Measurements from ENCODE around the gene TSPAN6. TPM values are rescaled to one million over a fixed set of nuclear protein-coding genes. Genes with fewer than 3 reads are reported as not detected.
A peak's percentile ranks its signal among the peaks of the same experiment; 100 is the strongest.

Gene TSPAN6, protein sequence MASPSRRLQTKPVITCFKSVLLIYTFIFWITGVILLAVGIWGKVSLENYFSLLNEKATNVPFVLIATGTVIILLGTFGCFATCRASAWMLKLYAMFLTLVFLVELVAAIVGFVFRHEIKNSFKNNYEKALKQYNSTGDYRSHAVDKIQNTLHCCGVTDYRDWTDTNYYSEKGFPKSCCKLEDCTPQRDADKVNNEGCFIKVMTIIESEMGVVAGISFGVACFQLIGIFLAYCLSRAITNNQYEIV
- total RNA-seq (2016; rRNA removed; fragmentation: Illumina TruSeq; extraction: Trizol) (78.4 and 133 TPM in 2 replicates), polyA plus RNA-seq (2011; rRNA removed) (51.2 and 78.9 TPM in 2 replicates), polyA minus RNA-seq (2011; rRNA and poly(A)+ RNA removed; ENCODE audit: low replicate concordance) (18.5 and 47.1 TPM in 2 replicates), Bru-seq, nascent RNA (percentile 84 among the genes with signal in this experiment), BruChase-seq, experiment 1, labeled RNA remaining after a 6-hour chase (percentile 93 among the genes with signal in this experiment), BruChase-seq, experiment 2, labeled RNA remaining after a 2-hour chase (percentile 85 among the genes with signal in this experiment)
- total RNA-seq (2016; cell fraction: cytosol; rRNA removed; fragmentation: Illumina TruSeq; extraction: Trizol; ENCODE audit: low read depth), result 34.8 and 39.0 TPM in 2 replicates
- 79.3 and 133 TPM in 2 replicates for total RNA-seq (2016; cell fraction: insoluble cytoplasmic fraction; rRNA removed; fragmentation: Illumina TruSeq; extraction: Trizol)
- total RNA-seq (2016; cell fraction: membrane; rRNA removed; fragmentation: Illumina TruSeq; extraction: Trizol), result 51.3 and 60.6 TPM in 2 replicates
- total RNA-seq (2016; cell fraction: nucleus; rRNA removed; fragmentation: Illumina TruSeq; extraction: Trizol), result 93.8 and 113 TPM in 2 replicates
- 46.5 and 62.1 TPM in 2 replicates for polyA plus RNA-seq (2011; cell fraction: cytosol; rRNA removed)
- polyA plus RNA-seq (2011; cell fraction: nucleus; rRNA removed), result 14.3 and 18.4 TPM in 2 replicates
- 60.5 and 75.1 TPM in 2 replicates for polyA plus RNA-seq (2012)
- polyA plus RNA-seq (2016; cell fraction: cytosol; fragmentation: Illumina TruSeq; extraction: Trizol; ENCODE audit: low read depth), result 39.5 and 40.3 TPM in 2 replicates
- 76.0 and 79.3 TPM in 2 replicates for polyA plus RNA-seq (2016; cell fraction: insoluble cytoplasmic fraction; fragmentation: Illumina TruSeq; extraction: Trizol; ENCODE audit: low read depth)
- 46.1 and 51.0 TPM in 2 replicates for polyA plus RNA-seq (2016; cell fraction: membrane; fragmentation: Illumina TruSeq; extraction: Trizol; ENCODE audit: low read depth)
- 147 and 150 TPM in 2 replicates for polyA plus RNA-seq (2016; cell fraction: nucleus; fragmentation: Illumina TruSeq; extraction: Trizol; ENCODE audit: insufficient read depth, low read depth)
- polyA minus RNA-seq (2011; cell fraction: cytosol; rRNA and poly(A)+ RNA removed), result 37.7 and 41.0 TPM in 2 replicates
- polyA minus RNA-seq (2011; cell fraction: nucleus; rRNA and poly(A)+ RNA removed), result 19.1 and 24.2 TPM in 2 replicates
- long read RNA-seq, experiment 1, transcript TSPAN6-201 (8 exons, 2,206 nt), result major isoform, 235 of 270 reads
- long read RNA-seq, experiment 1, partial matches to known transcripts, result 15 of 270 reads
- long read RNA-seq, experiment 1, other reads (novel, unspliced or antisense), result 20 of 270 reads
- long read RNA-seq, experiment 2, transcript TSPAN6-201 (8 exons, 2,206 nt), result major isoform, 174 of 246 reads
- long read RNA-seq, experiment 2, partial matches to known transcripts, result 49 of 246 reads
- long read RNA-seq, experiment 2, other reads (novel, unspliced or antisense), result 23 of 246 reads

- peak; percentile 86 for DNase-seq (ENCODE audit: low spot score)
- in situ Hi-C loops (cut with HindIII; ENCODE audit: extremely low pct_ligation_motif_present, low pct_unique_long_range_greater_than_20kb), result no loop called here
- WGBS (ENCODE audit: low lambda C conversion rate), result 0% methylated on average over 2 of the region's 51 CpGs
- intact Hi-C loops (cut with micrococcal nuclease; ENCODE audit: unreplicated experiment), result loop anchor here (1.0 kb wide), 2 partner anchors 13 to 124 kb away; no protein-coding TSS in a partner anchor
- peak within 1 kb of the TSS; percentile 66 to 77 (median 73) for H3K4me3 ChIP-seq (replicated peaks in 1 of 3; ENCODE audit: insufficient read depth in 1 of 3, low read depth in 2 of 3, low read length in 3 of 3)
- peak; percentile 100 for FAIRE-seq
- no peak within 1 kb of the TSS for H2AFZ ChIP-seq (ENCODE audit: low read length)
- H3K27me3 ChIP-seq (ENCODE audit: control insufficient read depth in 1 of 2, insufficient read depth in 2 of 2, low read length in 2 of 2), result no peaks in the 10 kb centered on the region; a peak in 1 of 5 replicates
- CTCF ChIA-PET (ENCODE audit: low intra/inter-chr PET ratio, low total read pairs), result no interaction called here
- TSS peak; percentile 70 for BruUV-seq (replicated peaks)
- POLR2A ChIA-PET, result interaction anchor here (1.4 to 2.5 kb wide), 3 partner anchors 11 to 22 kb away, joined by 5 to 67 read pairs (median 11); no protein-coding TSS in a partner anchor
- H3K27ac ChIP-seq (ENCODE audit: extremely low read length, insufficient read depth, low read length), result peak within 1 kb of the TSS; percentile 92
- ATAC-seq, result peak; percentile 99
- H3K9ac ChIP-seq (ENCODE audit: insufficient read depth, low read depth, low read length), result peak within 1 kb of the TSS; percentile 84
- peaks cover 12% of the 10 kb centered on the region for H3K79me2 ChIP-seq (ENCODE audit: insufficient read depth, low read length)
- H3K36me3 ChIP-seq (replicated peaks in 1 of 2; ENCODE audit: control insufficient read depth in 1 of 2, insufficient read depth in 2 of 2, low read length in 2 of 2), result peaks cover 0 to 1% of the 10 kb centered on the region in 2 experiments; a peak in 2 of 5 replicates
- no peaks in the 10 kb centered on the region for H3K9me3 ChIP-seq (ENCODE audit: low read length)
- H4K20me1 ChIP-seq (ENCODE audit: insufficient read depth, low read length), result no peaks in the 10 kb centered on the region
- peaks cover 30% of the 10 kb centered on the region; the same call in 1 of the 2 replicates for H3K4me1 ChIP-seq (ENCODE audit: insufficient read depth, low read length)
- H3K4me2 ChIP-seq (ENCODE audit: low read depth, low read length), result peak within 1 kb of the TSS; percentile 64
- peak; percentile 37 to 47; a peak in 2 of 4 replicates for TF ChIP-seq HMGXB4 (CRISPR knock-in tag; IDR thresholded peaks at IDR 0.05; ENCODE audit: borderline replicate concordance in 1 of 2, low read depth in 1 of 2)
- no peak for TF ChIP-seq ELF4 (CRISPR knock-in tag; IDR thresholded peaks at IDR 0.05; ENCODE audit: borderline replicate concordance)
- no peak for TF ChIP-seq LCORL (IDR thresholded peaks at IDR 0.05)
- 0 out of 2 replicates have a peak, but pooled peaks have one; percentile 41 for TF ChIP-seq LCORL (CRISPR knock-in tag; IDR thresholded peaks at IDR 0.05)
- no peak for TF ChIP-seq DR1 (CRISPR knock-in tag; IDR thresholded peaks at IDR 0.05)
- TF ChIP-seq, protein P1, sequence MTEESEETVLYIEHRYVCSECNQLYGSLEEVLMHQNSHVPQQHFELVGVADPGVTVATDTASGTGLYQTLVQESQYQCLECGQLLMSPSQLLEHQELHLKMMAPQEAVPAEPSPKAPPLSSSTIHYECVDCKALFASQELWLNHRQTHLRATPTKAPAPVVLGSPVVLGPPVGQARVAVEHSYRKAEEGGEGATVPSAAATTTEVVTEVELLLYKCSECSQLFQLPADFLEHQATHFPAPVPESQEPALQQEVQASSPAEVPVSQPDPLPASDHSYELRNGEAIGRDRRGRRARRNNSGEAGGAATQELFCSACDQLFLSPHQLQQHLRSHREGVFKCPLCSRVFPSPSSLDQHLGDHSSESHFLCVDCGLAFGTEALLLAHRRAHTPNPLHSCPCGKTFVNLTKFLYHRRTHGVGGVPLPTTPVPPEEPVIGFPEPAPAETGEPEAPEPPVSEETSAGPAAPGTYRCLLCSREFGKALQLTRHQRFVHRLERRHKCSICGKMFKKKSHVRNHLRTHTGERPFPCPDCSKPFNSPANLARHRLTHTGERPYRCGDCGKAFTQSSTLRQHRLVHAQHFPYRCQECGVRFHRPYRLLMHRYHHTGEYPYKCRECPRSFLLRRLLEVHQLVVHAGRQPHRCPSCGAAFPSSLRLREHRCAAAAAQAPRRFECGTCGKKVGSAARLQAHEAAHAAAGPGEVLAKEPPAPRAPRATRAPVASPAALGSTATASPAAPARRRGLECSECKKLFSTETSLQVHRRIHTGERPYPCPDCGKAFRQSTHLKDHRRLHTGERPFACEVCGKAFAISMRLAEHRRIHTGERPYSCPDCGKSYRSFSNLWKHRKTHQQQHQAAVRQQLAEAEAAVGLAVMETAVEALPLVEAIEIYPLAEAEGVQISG (CRISPR knock-in tag; IDR thresholded peaks at IDR 0.05), result peak; percentile 82
- TF ChIP-seq ZNF350 (CRISPR knock-in tag; IDR thresholded peaks at IDR 0.05; ENCODE audit: borderline replicate concordance, low read depth), result 0 out of 2 replicates have a peak, but pooled peaks have one; percentile 41
Measured at GRCh38 chrX:100636321-100636991, at the start of gene TSPAN6. TSPAN6 (minus strand) TSS chrX:100636806; CDS start chrX:100636694, 112 bp downstream.

Data from HepG2 (cell line).